Cardiac fibroblast (primary cell): ENCODE measurements around the gene ITSN1.
A peak's percentile ranks its signal among the peaks of the same experiment; 100 is the strongest.

Experiments used
- DNase-seq, 2 donors: peaks; one replicate each; pipeline versions ENCODE4 v3.0.0 to v3.0.0-alpha.2; 2010; ENCODE audit warnings: low read depth in 2 of 2
- H3K4me3 ChIP-seq, 2 donors: replicated peaks in 1 of 2; 1 replicate in 1 of 2; 2 replicates in 1 of 2; pipeline ENCODE4 v1.5.1; 2011; ENCODE audit warnings: low read depth in 2 of 2, low read length in 2 of 2, mild to moderate bottlenecking in 2 of 2, moderate library complexity in 1 of 2
- TF ChIP-seq, protein P1 (sequence below): IDR thresholded peaks from one replicate; pipeline ENCODE4 v1.5.1; 2011; ENCODE audit warnings: low read depth, mild to moderate bottlenecking, low read length, inconsistent platforms

ITSN1 gene

DNA sequence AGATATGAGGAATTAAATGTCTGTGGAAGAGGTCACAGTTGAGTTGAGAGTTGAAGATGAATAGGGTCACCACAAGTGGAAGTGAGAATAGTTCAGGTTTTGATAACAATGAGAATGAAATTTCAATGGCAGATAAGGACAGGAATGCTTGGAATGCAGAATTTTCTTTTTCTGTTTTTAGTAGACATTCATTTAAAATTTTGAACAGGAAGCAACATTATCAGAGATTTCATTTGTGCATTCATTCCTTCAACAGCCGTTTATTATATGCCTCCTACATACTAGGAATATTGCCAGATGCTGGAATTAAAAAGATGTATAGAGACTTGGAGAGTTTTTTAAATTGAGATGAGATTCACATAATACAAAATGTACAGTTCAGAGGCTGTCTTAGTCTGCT, 126.8 kb downstream of the ITSN1 start:
- no peak overlapping the region for H3K4me3 ChIP-seq
- DNase-seq: no peak
- TF ChIP-seq, protein P1, sequence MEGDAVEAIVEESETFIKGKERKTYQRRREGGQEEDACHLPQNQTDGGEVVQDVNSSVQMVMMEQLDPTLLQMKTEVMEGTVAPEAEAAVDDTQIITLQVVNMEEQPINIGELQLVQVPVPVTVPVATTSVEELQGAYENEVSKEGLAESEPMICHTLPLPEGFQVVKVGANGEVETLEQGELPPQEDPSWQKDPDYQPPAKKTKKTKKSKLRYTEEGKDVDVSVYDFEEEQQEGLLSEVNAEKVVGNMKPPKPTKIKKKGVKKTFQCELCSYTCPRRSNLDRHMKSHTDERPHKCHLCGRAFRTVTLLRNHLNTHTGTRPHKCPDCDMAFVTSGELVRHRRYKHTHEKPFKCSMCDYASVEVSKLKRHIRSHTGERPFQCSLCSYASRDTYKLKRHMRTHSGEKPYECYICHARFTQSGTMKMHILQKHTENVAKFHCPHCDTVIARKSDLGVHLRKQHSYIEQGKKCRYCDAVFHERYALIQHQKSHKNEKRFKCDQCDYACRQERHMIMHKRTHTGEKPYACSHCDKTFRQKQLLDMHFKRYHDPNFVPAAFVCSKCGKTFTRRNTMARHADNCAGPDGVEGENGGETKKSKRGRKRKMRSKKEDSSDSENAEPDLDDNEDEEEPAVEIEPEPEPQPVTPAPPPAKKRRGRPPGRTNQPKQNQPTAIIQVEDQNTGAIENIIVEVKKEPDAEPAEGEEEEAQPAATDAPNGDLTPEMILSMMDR: no peak

DNA sequence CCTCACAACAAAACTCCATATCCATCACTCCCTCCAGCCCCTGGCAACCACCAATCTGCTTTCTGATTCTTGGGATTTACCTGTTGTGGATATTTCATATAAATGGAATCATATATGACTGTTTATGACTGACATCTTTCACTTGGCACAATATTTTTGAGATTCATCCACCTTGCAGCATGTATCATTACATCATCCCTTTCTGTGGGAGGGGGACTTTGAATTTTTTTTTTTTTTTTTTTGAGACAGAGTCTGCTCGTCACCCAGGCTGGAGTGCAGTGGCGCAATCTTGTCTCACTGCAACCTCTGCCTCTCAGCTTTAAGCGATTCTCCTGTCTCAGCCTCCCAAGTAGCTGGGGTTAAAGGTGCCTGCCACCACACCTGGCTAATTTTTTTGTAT, 128.2 kb downstream of the ITSN1 start:
- TF ChIP-seq, protein P1: no peak
- DNase-seq: no peak
- H3K4me3 ChIP-seq: no peak overlapping the region

DNA sequence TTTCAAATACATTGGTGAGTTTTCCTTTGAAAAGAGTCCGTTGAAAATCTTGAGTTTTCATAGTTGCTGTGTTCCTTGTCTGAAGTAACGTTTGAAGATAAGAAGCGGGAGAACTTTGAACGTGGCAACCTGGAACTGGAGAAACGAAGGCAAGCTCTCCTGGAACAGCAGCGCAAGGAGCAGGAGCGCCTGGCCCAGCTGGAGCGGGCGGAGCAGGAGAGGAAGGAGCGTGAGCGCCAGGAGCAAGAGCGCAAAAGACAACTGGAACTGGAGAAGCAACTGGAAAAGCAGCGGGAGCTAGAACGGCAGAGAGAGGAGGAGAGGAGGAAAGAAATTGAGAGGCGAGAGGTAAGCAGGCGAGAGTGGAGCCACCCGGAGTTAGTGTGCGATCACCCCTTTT, 129.7 kb downstream of the ITSN1 start:
- TF ChIP-seq, protein P1: no peak
- H3K4me3 ChIP-seq: no peak overlapping the region
- DNase-seq: no peak

DNA sequence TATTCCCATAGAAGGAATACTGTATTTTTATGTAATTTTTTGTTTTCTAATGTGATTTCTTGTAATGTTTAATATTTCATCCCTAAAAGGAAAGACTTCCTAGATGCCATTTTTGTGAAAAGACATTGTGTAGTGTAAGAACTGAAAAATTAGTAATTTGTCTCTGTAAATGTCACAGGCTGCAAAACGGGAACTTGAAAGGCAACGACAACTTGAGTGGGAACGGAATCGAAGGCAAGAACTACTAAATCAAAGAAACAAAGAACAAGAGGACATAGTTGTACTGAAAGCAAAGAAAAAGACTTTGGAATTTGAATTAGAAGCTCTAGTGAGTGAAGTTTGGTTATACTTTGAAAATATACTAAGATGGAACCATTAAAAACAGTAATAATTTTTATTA, 132.2 kb downstream of the ITSN1 start:
- no peak overlapping the region for H3K4me3 ChIP-seq
- no peak for DNase-seq
- TF ChIP-seq, protein P1: no peak

DNA sequence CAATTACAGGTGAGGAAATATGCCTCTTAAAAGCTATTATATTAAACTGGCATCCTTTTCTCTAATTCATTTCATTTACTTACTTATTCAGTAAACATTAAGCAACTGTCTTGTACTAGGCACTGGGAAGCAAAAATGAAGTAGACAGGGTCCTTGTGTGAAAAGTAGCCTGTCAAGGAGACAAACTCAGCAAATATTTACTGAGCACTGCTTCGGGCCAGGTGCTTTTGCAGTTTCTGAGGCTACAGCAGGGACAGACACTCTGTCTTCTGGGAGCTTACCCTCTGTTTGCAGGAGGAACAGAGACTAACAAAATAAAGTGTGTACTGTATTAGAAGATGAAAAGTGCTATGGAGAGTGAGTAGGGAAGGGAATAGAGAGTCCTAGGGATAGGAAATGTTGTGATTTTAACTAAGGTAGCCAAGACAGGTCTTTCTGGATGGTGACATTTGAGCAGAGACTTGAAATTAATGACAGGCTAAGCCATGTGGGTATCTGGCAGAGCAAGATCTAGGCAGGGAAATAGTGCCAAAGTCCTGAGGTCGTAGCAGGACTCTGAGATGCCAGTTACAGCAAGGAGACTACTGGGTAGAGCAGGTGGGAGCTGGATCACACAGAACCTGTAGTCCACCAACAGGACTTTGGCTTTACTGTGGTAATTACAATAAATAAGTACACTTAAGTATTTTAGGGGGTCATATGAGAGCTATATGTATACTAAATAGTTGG, 133.0 kb downstream of the ITSN1 start:
- no peak overlapping the region for H3K4me3 ChIP-seq
- TF ChIP-seq, protein P1: no peak
- no peak for DNase-seq

DNA sequence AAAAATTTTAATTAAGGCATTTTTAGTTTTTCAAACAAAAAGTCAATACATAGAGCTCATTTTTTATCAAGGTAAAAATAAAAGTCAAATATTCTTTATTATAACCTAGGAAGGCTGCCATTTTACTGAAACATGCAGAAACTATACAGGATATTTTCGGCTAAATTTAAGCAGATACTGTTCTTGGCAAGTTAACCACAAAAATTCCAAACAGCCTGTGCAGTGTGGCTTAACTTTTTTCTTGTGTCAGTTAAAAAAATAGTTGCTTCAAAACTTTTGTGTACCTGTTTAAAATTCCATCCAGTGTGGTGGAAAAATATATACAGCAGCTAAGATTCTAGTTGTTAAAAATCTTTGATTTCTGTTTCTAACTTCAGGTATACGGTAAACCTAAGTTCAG, 138.3 kb downstream of the ITSN1 start:
- DNase-seq: peak; percentile 24 to 42
- TF ChIP-seq, protein P1: no peak
- no peak overlapping the region for H3K4me3 ChIP-seq

DNA sequence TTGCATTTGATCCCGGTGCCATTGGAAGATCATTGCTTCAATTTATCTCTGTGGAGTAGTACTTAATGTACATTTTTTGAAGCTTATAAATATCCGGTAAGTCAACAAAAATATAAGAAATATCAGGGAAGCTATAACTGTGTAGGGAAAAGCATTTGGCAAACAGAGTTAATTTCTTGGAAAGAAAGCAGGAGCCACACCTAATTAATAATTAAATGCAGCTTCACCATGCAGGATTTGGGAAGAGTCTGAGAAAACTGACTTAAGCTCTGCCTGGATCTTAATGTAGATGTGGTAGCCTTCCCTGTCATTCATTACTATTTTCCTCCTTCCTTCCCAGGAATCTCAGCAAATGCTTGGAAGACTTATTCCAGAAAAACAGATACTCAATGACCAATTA, 138.8 kb downstream of the ITSN1 start:
- DNase-seq: no peak
- TF ChIP-seq, protein P1: no peak
- H3K4me3 ChIP-seq: no peak overlapping the region
